NCI-H146 (cell line): ENCODE measurements around the gene FUT6.
"Not testable (repeated sequence)": the region's sequence is repeated elsewhere in the genome, so short reads cannot be mapped to it uniquely, and the experiment has no call there.

Experiments used
- DNase-seq: peaks from one replicate; lab custom pipeline; 2025; lab: John Stamatoyannopoulos, UW

FUT6 gene

DNA sequence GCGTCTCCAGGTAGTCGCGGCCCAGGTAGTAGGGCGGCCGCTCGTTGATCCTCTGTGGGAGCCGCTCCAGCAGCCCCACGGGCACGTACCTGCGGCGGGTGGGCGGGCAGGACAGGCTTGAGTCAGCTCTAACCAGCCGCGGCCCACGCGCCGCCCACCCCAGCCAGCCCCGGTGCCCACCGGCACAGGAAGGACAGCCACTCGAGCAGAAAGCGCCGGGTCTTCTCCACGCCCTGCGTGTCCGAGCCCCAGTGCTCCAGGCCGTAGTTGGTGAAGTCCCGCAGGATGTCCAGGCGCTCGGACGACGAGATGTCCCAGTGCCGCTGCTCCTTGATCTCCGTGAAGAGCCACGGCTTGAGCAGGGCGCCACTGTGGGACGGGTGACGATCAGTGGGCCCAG, 54.1 kb downstream of the FUT6 start:
- no peak for DNase-seq

DNA sequence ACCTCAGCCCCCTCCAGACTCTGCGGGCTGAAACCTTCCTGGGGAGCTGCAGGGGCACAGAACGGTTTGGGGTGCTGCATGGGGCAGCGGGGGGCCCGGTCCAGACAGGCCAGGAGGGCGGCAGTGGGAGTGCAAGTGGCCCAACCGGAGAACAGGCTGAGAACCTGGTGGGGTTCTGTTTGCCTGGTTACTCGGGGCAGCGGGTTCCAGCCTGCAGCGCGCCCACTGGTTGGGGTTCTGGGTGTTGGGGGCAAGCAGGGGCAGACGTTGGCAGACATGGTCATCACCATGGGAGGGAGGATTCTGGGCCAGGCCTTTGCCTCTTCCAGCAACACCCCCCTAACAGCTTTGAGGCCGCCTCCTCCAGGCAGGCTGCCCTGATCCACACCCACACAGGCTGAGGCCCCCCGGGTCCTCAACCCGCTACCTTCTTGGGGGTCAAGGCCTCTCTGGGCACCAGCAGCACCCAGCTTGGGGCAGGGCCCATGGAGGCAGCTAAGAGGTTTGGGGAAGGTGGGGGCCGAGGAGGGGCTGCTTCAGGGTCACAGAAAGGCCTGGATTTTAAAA, 54.8 kb downstream of the FUT6 start, which contains the start of gene PRR22:
TSS of gene PRR22 (minus strand) at position 166 of the 567 bp plus-strand sequence. CDS start at position 80, 86 bp downstream.
- DNase-seq = no peak

DNA sequence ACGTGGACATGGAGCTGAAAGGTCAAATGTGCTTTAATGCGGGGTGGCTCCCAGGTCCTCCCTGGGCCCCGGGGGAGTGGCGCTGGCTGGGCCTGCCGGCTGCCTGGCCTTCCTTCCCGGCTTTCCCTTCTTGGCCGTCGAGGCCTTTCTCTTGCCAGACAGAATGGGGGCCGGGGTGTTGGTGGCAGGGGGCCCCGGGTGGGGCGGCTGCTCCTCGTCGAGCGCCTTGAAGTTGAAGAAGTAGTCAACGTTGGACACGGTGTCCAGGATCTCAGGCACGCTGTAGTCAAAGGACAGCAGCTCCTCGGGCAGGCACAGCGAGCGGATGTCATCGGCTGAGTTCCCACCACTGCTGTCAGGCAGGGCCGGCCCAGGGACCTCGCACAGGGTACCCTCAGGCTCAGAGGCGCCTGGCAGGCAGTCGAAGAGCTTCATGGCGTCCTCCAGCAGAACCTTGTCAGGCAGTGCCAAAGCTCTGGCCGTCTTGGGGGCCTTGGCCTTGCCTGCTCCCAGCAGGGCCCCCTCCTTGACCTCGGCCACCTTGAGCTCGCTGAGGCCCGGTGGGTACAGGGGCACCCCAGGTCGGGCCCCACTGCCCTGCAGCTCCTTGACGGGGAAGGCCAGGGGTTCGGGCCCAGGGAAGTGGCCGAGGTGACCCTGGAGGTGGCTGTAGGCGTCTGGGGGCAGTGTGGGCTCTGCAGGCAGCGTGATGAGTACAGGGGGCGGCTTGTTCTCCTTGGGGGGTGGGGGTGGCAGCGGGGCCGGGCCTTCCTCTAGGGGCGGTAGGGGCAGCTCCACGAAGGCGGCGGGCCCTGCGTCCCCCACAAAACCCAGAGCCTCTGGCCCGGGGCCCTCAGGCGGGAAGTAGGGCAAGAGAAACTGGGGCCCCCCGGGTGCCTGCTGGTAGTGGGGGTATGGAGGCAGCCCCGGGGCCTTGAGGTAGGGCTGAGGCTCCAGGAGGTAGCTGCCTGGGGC, 56.3 kb downstream of the FUT6 start:
- no peak for DNase-seq

DNA sequence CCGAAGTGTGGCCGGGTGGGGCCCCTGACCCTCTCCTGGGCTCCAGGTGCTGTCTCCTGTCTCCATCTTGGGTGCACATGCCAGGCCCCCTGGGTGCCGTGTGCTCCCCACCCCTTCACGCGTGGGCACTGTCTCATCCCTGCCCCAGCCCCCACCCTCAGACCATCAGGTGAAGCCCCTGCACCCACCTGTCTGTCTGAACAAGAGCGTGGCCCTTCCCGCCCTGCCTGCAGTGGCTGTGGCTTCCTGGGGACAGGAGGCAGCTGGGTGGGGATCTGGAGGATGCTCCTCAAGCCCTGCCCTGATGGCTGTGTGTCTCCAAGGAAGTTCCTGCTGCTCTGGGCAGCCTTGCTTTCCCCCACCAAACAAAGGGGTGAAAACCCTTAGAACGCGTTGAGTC, 57.2 kb downstream of the FUT6 start:
- no peak for DNase-seq

DNA sequence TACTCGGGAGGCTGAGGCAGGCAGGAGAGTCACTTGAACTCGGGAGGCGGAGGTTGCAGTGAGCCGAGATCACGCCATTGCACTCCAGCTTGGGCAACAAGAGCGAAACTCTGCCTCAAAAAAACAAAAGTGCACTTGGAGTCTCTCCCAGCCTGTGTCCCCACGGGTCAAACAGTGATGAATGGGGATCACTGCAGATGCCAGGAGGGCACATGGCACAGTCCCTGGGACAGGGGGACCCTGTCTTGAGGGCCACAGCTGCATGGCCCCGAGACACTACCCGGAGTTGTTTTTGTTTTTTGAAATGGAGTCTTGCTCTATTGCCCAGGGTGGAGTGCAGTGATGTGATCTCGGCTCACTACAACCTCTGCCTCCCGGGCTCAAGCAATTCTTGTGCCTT, 58.6 kb downstream of the FUT6 start:
- not testable (repeated sequence) for DNase-seq
